PC-3 (cell line): Measurements from ENCODE around the gene SMARCD3.

Source experiments
- CTCF ChIP-seq: fragments of 300-600 bp; sonication (generic); conservative IDR thresholded peaks from 2 replicates; pipeline ENCODE4 v1.5.1; 2017; ENCODE audit warnings: antibody characterized with exemption, low read depth, mild to moderate bottlenecking, low read length
- EZH2 ChIP-seq: fragments of 300-600 bp; sonication (generic); IDR thresholded peaks from one replicate; pipeline ENCODE4 v1.6.1; 2017; ENCODE audit warnings: antibody characterized with exemption, mild to moderate bottlenecking, low read length; ENCODE audit not compliant: unreplicated experiment
- EZH2phosphoT487 ChIP-seq: fragments of 300-600 bp; sonication (generic); IDR thresholded peaks from 2 replicates; pipeline ENCODE4 v1.6.1; 2018; ENCODE audit warnings: mild to moderate bottlenecking, antibody characterized with exemption, low read length, borderline replicate concordance

- TF ChIP-seq CTCF (no peak), EZH2phosphoT487 (no peak), EZH2 (no peak)
Measured at GRCh38 chr7:151226560-151226874, 22.0 kb downstream of the SMARCD3 start.
